Osteocyte (in vitro differentiated cells): ENCODE results near the gene IL1RAPL1. TPM values are rescaled to one million over a fixed set of nuclear protein-coding genes. Genes with fewer than 3 reads are reported as not detected.

ENCODE experiments used
- DNase-seq: peaks from one replicate; pipeline ENCODE4 v3.0.0; 2021; ENCODE audit warnings: mixed read lengths; ENCODE audit not compliant: unreplicated experiment; ENCODE audit errors: extremely low spot score
- H3K27ac Mint-ChIP-seq: one replicate; pipeline ENCODE4 v1.8.0; 2021; ENCODE audit warnings: mild to moderate bottlenecking, mixed read lengths; ENCODE audit not compliant: unreplicated experiment
- H3K27me3 Mint-ChIP-seq: one replicate; pipeline ENCODE4 v1.8.0; 2021; ENCODE audit warnings: mixed read lengths; ENCODE audit not compliant: unreplicated experiment
- H3K36me3 Mint-ChIP-seq: one replicate; pipeline ENCODE4 v1.8.0; 2021; ENCODE audit warnings: mixed read lengths; ENCODE audit not compliant: unreplicated experiment
- H3K4me1 Mint-ChIP-seq: one replicate; pipeline ENCODE4 v1.8.0; 2021; ENCODE audit warnings: mixed read lengths; ENCODE audit not compliant: unreplicated experiment
- H3K4me3 Mint-ChIP-seq: one replicate; pipeline ENCODE4 v1.8.0; 2021; ENCODE audit warnings: mild to moderate bottlenecking, moderate library complexity, mixed read lengths; ENCODE audit not compliant: unreplicated experiment
- H3K9me3 Mint-ChIP-seq: one replicate; pipeline ENCODE4 v1.8.0; 2021; ENCODE audit warnings: mixed read lengths; ENCODE audit not compliant: unreplicated experiment
- total RNA-seq: library from RNA; stranded (reverse); gene quantifications from 2 replicates; pipeline ENCODE4 v1.2.1, GENCODE V29; 2021
- TF ChIP-seq, protein P1 (sequence below): fragments of 200-600 bp; sonication (generic); IDR thresholded peaks from 2 replicates; pipeline ENCODE4 v1.5.0; 2021; ENCODE audit warnings: antibody characterized with exemption, mild to moderate bottlenecking, moderate library complexity

Gene IL1RAPL1
- total RNA-seq, 1 donor from 2014 or later = not detected

DNA sequence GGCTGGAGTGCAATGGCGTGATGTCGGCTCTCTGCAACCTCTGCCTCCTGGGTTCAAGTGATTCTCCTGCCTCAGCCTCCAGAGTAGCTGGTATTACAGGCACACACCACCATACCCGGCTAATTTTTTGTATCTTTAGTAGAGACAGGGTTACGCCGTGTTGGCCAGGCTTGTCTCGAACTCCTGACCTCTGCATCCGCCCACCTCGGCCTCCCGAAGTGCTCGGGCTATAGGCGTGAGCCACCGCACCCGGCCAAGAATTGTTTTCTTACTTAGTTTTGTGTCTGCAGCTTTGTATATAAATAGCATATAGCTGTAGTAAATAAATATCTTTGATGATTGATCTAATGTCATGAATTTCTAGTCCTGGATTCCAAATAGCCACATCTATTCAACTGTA lies 81.1 kb downstream of the IL1RAPL1 start:
- Mint-ChIP-seq H3K27me3 (no peaks in the 10 kb centered on the region), H3K27ac (no peak overlapping the region), H3K4me1 (no peaks in the 10 kb centered on the region), H3K4me3 (no peak overlapping the region), H3K36me3 (no peaks in the 10 kb centered on the region), H3K9me3 (no peaks in the 10 kb centered on the region)
- TF ChIP-seq, protein P1, sequence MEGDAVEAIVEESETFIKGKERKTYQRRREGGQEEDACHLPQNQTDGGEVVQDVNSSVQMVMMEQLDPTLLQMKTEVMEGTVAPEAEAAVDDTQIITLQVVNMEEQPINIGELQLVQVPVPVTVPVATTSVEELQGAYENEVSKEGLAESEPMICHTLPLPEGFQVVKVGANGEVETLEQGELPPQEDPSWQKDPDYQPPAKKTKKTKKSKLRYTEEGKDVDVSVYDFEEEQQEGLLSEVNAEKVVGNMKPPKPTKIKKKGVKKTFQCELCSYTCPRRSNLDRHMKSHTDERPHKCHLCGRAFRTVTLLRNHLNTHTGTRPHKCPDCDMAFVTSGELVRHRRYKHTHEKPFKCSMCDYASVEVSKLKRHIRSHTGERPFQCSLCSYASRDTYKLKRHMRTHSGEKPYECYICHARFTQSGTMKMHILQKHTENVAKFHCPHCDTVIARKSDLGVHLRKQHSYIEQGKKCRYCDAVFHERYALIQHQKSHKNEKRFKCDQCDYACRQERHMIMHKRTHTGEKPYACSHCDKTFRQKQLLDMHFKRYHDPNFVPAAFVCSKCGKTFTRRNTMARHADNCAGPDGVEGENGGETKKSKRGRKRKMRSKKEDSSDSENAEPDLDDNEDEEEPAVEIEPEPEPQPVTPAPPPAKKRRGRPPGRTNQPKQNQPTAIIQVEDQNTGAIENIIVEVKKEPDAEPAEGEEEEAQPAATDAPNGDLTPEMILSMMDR = no peak
- DNase-seq = no peak

DNA sequence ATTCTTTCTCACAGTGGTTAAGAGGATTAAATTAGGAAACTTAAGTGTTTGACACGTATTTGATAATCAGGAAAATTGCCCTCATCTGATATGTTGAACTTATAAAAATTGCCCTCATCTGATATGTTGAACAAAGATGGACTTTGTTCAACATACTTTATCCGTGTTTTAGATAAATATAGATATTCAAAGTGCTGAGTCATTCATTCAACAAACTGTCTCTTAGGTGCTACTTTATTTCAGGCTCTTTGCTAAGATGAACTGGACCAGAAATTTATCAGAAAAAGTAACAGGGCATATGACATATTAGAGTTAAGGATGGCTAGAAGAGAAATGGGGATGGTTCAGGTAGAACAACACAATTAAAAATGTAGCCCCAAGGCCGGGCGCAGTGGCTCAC lies 81.7 kb downstream of the IL1RAPL1 start:
- Mint-ChIP-seq H3K27ac (no peak overlapping the region), H3K27me3 (no peaks in the 10 kb centered on the region), H3K4me1 (no peaks in the 10 kb centered on the region), H3K4me3 (no peak overlapping the region), H3K9me3 (no peaks in the 10 kb centered on the region), H3K36me3 (no peaks in the 10 kb centered on the region)
- TF ChIP-seq, protein P1 = no peak
- no peak for DNase-seq

DNA sequence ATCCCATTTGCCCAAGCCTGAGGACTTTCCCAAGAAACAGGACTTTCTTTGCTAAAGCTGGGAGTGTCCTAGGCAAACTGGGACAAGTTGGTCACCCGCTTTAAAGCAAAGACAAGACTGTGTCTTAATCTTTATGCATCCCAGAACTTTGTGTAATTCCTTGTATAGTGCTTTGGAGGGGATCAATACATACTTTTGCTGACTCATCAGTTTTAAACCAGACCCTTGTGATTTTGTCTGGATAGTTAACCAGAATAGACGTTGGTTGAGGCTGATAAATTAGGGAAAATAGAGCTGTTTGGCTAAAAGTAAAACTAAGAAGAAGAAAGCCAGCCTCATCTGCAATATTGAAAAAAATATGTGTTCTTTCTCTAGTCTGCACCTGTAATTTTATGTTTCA lies 82.8 kb downstream of the IL1RAPL1 start:
- Mint-ChIP-seq H3K4me1 (no peaks in the 10 kb centered on the region), H3K27me3 (no peaks in the 10 kb centered on the region), H3K4me3 (no peak overlapping the region), H3K36me3 (no peaks in the 10 kb centered on the region), H3K27ac (no peak overlapping the region), H3K9me3 (no peaks in the 10 kb centered on the region)
- no peak for DNase-seq
- TF ChIP-seq, protein P1 = no peak

DNA sequence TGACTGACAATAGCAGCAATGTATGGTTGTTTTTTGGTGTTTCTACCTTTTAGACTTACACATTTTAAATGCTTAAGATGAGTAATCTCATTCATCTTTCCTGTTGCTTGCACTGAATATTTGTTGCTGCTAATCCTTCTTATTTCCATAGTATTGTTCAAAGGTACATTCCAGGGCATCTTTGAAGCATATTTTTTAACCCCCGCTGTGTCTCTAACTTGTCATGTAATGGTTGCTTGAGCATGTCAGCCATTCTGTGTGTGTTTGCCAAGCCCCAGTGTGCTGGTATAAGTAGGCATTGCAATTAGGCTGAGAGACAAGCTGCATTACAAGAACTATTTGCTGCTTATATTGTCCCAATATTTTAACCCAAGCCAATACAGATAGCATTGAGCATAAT lies 87.9 kb downstream of the IL1RAPL1 start:
- Mint-ChIP-seq H3K27me3 (no peaks in the 10 kb centered on the region), H3K27ac (no peak overlapping the region), H3K9me3 (peaks cover 1% of the 10 kb centered on the region), H3K4me3 (no peak overlapping the region), H3K36me3 (no peaks in the 10 kb centered on the region), H3K4me1 (no peaks in the 10 kb centered on the region)
- no peak for DNase-seq
- TF ChIP-seq, protein P1 = no peak

DNA sequence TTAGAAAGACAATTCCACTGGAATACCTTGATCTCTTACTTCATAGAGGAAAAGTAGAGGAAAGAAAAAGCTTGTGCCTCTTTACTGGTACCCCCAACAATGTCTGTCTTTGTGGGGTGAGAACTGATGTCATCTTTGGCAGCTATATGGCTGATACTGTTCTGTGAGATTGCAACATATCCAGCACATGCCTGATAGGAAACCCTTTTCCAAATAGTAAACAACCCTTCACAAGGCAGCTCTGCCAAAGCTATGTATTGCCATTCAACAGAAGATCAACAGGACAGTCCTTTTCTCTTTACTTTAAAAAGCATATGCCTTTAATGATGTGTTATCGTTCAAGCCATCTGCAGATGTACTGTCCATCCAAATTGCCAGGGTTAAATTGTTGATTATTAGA lies 105.9 kb downstream of the IL1RAPL1 start:
- TF ChIP-seq, protein P1 = no peak
- H3K4me1 Mint-ChIP-seq = no peaks in the 10 kb centered on the region
- DNase-seq = no peak
- no peaks in the 10 kb centered on the region for H3K27me3 Mint-ChIP-seq
- peaks cover 7% of the 10 kb centered on the region for H3K9me3 Mint-ChIP-seq
- no peak overlapping the region for H3K27ac Mint-ChIP-seq
- no peak overlapping the region for H3K4me3 Mint-ChIP-seq
- H3K36me3 Mint-ChIP-seq = no peaks in the 10 kb centered on the region
